GM19238 (cell line): ENCODE measurements around the gene IQCB1.
"Not testable (repeated sequence)": the region's sequence is repeated elsewhere in the genome, so short reads cannot be mapped to it uniquely, and the experiment has no call there.

Experiments used
- DNase-seq: peaks from one replicate; pipeline ENCODE4 v3.0.0; 2011; ENCODE audit warnings: low spot score; ENCODE audit not compliant: insufficient read length

IQCB1 gene, protein sequence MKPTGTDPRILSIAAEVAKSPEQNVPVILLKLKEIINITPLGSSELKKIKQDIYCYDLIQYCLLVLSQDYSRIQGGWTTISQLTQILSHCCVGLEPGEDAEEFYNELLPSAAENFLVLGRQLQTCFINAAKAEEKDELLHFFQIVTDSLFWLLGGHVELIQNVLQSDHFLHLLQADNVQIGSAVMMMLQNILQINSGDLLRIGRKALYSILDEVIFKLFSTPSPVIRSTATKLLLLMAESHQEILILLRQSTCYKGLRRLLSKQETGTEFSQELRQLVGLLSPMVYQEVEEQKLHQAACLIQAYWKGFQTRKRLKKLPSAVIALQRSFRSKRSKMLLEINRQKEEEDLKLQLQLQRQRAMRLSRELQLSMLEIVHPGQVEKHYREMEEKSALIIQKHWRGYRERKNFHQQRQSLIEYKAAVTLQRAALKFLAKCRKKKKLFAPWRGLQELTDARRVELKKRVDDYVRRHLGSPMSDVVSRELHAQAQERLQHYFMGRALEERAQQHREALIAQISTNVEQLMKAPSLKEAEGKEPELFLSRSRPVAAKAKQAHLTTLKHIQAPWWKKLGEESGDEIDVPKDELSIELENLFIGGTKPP

DNA sequence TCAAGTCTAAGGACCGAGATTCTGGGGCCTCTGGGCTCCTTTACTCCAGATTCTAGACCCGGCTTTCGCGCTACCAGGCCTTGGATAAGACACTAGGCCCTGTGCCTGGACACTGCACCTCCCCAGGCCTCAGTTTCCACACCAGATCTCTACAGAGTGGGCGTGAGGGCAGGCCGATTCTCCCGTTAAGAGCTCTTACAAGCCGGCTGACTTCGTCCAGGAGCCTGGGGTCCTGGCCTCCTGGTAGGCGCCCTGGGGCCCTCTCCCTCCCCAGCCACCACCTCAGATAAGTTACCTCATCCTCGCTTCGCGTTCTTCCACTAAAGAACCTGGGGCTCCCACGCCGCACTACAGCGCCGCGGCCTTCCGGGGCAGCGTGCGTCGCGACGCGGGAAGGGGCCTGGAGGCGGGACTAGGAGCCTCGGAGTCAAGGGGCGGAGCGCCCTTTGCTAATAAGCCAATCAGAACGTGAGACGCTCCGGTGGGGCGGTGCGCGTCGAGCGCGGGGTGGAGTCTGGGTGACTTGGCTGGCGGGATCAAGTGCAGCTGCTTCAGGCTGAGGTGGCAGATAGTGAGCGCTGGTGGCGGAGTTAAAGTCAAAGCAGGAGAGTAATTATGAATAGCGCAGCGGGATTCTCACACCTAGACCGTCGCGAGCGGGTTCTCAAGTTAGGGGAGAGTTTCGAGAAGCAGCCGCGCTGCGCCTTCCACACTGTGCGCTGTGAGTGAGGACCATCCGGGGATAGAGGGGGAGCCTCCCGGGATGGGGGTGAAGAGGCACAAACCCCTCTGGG is at the start of gene IQCB1, which contains the start of gene EAF2:
TSS of gene IQCB1 (minus strand) at position 390 of the 794 bp plus-strand sequence. CDS start 6,100 bp downstream, outside the sequence.
TSS of gene EAF2 (plus strand) at position 539 of the 794 bp plus-strand sequence. CDS start at position 616, 77 bp downstream.
- peak; percentile 85 for DNase-seq

DNA sequence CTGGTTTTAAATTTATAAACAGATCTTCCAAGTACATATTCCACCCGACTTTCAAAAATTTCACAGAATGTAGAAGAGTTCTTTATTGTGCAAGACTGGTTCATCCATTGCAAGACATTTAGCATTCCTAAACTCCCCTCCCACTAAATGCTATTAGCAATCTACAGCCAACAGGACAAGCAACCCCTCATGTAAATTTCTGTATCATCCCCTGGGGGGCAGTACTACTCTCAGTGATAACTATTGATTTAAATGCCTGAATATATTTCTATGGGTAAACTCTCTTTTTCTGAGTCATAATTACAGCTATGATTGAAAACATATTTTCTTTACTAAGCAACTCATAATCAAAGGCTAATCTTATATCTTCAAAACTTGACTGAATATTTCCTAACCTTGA is 48.6 kb upstream of the IQCB1 start:
- DNase-seq: no peak

DNA sequence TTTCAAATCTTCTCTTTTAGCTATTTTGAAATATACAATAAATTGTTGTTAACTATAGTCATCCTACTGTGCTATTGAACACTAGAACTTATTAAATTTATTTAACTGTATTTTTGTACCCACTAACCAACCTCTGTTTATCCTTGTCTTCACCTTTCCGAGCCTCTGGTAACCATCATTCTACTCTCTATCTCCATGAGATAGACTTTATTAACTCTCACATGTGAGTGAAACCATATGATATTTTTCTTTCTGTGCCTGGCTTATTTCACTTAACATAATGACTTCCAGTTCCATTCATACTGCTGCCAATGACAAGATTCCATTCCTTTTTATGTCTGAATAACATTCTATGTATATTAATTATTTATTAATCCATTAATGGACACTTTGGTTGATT is 43.6 kb upstream of the IQCB1 start:
- no peak for DNase-seq

DNA sequence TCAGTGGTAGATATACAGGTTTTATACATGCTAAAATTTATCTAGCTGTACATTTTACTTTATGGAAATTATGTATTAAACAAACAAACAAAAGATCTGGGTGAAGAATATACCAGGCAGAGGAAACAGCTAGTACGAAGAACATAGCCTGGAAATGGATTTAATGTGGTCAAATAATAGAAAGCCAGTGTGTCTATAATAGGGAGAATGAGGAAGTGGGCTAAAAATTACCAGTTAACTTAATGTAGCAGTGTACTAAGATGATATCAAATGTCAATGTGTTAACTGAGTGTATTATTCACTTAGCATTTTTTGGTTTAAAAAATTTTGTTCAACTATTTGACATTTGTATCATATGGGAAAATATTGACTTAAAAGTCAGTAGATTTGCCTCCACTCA is 36.6 kb upstream of the IQCB1 start:
- no peak for DNase-seq

DNA sequence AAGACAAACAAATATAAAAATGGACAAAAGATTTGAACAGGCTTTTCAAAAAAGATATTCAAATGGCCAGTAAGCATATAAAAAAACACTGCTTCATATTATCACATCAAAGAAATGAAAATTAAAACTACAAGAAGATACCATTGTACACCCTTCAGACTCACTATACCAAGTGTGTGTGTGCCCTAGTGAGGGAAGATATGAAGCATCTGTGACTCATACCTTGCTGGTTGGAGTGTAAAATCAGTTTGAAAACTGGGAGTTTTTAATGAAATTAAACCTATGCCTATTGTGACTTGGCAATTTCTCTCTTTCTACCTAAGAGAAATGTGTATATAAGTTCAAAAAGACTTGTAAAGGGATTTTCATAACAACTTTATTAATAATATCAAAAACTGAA is 35.9 kb upstream of the IQCB1 start:
- no peak for DNase-seq

DNA sequence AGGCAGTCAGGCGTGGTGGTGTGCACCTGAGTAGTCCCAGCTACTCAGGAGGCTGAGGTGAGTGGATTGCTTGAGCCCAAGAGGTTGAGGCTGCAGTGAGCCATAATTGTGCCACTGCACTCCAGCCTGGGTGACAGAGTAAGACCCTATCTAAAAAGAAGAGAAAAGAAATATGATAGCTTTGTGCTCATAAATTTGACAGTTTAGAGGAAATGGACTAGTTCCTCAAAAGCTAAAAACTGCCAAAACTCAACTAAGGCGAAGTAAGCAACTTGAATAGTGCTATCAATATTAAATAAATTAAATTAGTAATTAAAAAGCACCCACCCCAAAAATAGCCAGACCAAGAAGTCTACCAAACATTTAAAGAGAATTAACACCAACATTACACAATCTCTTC is 34.9 kb upstream of the IQCB1 start:
- DNase-seq: no peak

DNA sequence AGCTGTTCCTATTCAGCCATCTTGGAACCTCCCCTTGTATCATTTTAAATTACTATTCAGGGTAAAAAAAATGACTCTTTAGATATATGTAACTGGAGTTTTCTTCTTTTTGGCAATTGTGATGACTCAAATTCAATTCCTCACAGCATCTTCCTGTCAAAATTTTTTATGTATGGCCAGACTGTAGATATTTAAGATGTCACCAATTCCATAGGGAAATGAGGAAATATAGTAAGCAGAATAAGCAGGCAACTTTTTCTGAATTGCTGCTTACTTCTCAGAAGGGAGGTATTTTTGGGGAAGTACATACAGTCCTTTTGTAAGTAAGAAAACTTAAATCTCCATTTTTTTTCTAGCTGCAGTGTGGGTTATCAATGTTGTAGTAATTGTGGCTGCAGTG is 28.9 kb upstream of the IQCB1 start:
- DNase-seq: no peak

DNA sequence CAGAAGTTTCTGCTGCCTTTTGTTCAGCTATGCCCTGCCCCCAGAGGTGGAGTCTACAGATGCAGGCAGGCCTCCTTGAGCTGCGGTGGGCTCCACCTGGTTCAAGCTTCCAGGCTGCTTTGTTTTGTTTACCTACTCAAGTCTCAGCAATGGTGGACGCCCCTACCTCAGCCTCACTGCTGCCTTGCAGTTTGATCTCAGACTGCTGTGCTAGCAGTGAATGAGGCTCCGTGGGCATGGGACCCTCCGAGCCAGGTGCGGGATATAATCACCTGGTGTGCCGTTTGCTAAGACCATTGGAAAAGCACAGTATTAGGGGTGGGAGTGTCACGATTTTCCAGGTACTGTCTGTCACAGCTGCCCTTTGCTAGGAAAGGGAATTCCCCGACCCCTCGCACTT is 28.4 kb upstream of the IQCB1 start:
- DNase-seq: not testable (repeated sequence)

DNA sequence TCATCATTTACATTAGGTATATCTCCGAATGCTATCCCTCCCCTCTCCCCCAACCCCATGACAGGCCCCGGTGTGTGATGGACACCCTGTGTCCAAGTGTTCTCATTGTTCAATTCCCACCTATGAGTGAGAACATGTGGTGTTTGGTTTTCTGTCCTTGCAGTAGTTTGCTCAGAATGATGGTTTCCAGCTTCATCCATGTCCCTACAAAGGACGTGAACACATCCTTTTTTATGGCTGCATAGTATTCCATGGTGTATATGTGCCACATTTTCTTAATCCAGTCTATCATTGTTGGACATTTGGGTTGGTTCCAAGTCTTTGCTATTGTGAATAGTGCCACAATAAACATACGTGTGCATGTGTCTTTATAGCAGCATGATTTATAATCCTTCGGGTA is 22.9 kb upstream of the IQCB1 start:
- DNase-seq: not testable (repeated sequence)

DNA sequence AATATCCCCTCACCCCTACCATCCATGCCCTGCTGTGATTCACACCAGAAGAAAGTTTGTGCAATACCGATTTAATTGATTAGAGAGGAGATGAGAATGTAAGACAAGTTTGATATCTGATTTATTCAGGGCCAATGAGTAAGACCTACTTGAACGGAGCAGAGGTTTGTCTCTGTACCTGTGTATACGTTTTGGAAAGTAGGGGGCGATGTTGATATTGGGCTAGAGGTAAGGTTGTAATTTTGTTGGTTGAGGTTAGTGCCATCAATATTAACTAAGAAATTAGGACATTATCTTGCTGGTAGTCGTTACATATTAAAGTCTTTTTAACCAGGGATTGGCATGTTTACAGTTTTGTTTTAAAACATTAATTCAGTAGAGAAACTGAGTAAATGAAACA is 20.7 kb upstream of the IQCB1 start:
- no peak for DNase-seq

DNA sequence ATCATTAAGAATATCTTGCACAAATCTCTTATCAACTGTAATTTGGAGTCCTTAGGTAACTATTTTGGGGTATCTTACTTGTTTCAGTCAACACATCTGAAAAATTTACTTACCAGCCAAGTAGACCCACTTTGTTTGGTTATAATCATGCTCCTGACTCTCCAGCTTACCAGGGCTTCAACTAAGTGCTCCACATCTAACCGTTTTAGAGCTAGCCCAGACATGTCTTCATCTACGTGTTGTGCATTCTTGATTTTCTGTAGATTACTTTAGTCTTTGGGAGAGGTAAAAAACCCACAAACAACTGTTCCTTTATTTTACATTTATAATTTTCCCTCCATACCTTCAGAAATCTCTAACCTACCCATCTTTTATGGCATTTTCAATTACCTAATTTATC is 17.4 kb upstream of the IQCB1 start:
- no peak for DNase-seq

DNA sequence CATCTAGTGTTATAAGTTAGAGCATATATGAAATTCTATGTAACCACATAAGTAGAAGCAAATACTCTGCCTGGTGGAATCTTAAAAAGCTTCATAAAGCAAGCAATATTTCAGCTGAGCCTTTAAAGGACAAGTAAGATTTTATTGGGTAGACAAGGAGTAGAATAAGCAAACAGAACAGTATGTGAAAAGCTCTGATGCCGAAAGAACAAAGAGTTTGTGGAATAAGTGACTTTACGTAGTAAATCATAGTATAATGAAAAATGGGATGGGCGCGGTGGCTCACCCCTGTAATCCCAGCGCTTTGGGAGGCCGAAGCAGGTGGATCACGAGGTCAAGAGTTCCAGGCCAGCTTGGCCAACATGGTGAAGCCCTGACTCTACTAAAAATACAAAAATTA is 10.0 kb upstream of the IQCB1 start:
- no peak for DNase-seq

DNA sequence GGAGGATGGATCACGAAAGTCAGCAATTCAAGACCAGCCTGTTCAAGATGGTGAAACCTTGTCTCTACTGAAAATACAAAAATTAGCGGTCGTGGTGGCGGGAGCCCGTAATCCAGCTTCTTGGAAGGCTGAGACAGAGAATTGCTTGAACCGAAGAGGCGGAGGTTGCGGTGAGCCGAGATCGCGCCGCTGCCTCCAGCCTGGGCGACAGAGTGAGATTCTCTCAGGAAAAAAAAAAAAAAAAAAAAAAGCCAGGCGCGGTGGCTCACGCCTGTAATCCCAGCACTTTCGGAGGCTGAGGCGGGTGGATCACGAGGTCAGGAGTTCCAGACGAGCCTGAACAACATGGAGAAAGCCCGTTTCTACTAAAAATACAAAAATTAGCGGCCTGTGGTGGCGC is 5.1 kb upstream of the IQCB1 start:
- no peak for DNase-seq

DNA sequence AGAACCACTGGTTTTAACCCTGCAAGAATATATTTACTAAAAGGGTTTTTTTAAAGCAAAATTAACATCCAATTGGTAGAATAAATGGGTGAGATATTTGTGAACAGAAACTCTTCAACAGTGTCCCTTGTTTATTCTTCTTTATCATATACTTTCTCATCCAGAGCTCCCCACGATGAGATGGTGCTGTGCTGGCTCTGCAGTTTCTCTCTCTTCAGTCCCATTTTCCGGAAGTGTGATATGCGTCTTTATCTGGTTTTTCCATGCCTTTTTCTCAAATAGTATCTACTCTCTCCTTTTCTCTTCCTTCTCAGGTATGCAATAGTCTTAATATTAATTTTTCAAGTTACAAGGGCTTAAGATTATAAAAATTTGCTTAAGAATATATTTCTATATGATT is 1.6 kb upstream of the IQCB1 start:
- DNase-seq: no peak

DNA sequence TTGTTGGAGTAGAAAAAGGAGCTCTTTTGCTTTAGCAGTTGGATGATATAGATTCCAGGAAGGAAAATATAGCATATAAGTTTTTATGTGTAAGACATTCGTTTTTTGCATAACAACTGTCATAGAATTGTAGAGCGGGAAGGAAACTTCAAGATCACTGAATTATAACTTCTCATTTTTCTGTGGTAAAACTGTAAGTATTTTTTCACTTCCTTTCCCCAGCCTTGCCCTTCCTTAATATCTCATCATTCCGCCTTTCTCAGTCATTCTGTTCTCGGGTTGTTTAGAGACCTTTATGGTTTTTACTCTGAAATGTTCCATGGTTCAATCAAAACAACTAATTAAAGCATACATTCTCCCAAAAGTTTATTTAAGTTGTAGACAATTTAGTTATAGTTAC is 1.2 kb upstream of the IQCB1 start:
- DNase-seq: no peak

DNA sequence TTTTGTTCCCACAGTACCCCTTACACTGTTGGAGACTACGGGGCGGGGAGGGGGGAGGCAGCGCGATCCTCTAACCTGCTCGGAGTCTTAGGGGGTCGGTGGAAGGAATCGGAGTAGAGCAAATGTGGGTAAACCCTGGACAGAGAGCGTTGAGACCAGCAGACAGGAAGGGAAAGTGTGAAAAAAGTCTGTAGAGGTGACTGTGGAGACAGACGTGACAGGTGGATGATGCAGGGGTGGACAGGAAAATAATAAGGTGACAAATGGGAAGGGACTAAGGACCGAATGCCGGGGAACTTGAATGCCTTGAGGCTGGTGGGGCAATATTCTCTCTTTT is 573 bp upstream of the IQCB1 start:
- peak; percentile 14 for DNase-seq

DNA sequence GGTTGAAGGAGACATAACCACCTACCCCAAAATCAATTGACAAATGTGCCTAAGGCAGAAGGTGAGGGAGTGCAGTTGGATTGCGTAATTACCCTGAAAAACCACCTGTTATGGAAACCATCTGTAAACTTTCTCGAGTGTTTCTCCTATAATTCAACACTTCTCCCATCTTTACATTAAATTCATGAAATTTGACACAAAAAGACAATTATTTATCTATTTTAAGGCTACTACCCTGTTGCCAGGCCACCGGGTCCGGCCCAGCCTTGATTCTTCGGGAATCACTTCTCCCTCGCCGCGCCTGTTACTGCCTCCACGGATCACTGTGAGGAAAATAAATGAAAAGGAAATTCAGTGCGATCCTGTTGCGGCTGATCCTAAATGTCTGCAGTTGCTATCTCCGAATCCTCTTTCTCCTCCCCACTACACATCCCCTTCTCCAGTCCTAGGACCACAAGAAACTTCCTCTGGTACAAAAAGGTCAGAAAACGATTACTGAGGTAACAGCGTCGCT is 646 bp downstream of the IQCB1 start:
- DNase-seq: no peak

DNA sequence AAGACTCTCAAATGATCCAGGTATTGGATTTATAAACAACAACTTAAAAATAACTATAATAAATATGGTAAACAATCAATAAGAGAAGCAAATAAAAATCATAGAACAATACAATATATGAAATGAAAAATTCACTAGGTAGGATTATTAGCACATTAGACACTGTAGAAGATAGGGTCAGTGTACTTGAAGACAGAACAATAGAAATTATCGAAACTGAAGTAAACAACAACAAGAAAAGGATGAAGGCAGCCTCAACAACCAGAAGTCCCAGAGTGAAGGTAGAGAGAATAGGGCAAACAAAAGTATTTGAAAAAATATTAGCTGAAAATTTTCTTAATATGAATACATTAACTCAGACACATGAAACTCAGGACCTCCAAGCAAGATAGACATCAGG is 11.9 kb downstream of the IQCB1 start:
- DNase-seq: no peak

DNA sequence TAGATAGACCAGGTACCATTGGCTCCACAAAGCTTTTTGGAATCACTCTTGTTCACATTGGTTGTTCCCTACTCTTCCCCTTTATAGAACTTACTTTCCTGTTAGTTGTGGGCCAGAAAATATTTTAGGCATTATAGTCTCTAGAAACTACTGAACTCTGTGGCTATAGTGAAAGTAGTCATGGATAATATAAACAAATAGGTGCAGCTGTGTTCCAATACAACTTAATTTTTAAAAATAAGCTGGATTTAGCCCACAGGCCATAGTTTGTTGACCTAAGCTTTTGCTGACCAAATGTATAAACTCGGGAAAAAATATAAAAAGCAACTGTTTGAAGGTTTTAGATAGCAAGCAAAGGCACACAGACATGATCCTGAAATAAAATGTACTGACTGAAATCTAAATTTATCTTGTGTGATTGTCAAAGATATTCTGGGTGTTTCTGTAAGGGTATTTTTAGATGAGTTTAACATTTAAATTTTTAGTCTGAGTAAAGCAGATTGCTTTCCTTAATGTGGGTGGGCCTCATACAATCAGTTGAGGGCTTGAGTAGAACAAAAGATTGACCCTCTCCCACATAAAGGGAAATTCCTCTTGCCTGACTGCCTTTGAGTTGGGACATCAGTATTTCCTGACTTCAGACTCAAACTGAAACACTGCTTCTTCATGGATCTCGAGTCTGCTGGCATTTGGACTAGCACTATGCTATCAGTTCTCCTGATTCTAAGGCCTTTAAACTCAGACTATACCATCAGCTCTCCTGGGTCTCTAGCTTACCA is 13.2 kb downstream of the IQCB1 start:
- DNase-seq: no peak

DNA sequence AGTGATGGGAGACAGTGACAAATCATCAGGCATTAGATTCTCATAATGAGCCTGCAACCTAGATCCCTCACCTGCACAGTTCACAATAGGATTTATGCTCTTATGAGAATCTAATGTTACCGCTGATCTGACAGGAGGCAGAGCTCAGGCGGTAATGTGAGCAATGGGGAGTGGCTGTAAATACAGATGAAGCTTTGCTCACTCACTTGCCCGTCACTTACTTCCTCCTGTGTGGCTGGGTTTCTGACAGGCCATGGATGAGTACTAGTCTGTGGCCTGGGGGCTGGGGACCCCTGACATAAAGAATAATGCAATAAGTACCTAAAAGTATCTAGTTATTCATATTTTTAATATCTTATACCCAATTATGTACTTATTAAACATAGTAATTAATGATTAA is 15.6 kb downstream of the IQCB1 start:
- no peak for DNase-seq

DNA sequence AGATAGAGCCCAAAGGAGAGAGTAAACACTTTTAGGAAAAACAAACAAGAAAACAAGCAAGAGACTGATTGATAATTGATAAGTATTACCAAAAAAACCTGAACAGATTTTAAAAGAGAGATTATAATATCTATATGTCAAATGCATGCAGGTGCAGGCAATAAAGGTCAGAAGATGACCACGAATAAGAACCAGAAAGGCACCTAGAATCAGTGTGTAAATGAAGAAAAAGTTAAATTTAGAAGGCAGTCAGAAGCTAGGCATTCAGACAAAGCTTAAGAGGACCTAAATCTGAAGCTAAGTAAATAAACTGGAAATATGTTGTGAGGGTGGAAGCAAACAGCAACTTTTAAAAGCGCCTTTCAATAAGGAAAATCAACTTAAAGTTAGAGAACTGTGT is 16.3 kb downstream of the IQCB1 start:
- DNase-seq: no peak
